A204.1 (cell line): ENCODE data around the gene HIGD1C.
"Not testable (repeated sequence)": the region's sequence is repeated elsewhere in the genome, so short reads cannot be mapped to it uniquely, and the experiment has no call there.

Experiments
- FAIRE-seq: peaks from 2 replicates; lab custom pipeline; 2012; peaks lifted over from hg19 to GRCh38; lab: Jason Lieb, UNC

Gene HIGD1C

GRCh38 chr12:50934371-50934851 lies 17.9 kb upstream of the HIGD1C start:
- no peak for FAIRE-seq

- no peak for FAIRE-seq
Observed at GRCh38 chr12:50934981-50935807, 17.1 kb upstream of the HIGD1C start.

GRCh38 chr12:50936821-50937530 lies 15.4 kb upstream of the HIGD1C start:
- FAIRE-seq = no peak

GRCh38 chr12:50937653-50938052 lies 14.7 kb upstream of the HIGD1C start:
- no peak for FAIRE-seq

GRCh38 chr12:50947933-50948626 lies 4.3 kb upstream of the HIGD1C start:
- no peak for FAIRE-seq

GRCh38 chr12:50948798-50949197 lies 3.5 kb upstream of the HIGD1C start:
- FAIRE-seq = no peak

DNA sequence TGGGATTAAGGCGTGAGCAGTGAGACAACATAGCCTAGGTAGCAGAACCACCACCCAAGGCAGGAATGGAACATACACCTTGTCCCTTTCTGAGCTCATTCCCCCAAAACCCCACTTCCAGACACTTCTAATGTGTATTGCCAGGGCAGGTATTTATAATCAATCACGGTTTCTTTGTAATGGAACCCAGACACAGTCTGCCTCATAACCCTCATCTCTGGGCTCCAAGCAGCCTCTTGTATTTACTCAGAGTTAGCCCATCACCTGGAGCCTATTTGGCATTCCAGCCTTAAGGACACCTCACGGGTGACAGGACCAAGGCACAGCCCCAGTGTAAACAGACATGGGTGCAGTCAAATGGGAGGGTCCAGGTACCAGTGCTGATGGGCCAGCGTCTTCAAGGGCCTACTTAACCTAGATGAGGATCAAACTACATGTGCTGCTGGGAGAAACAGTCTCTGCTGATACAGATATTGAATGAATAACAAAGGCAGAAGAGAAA lies 2.5 kb upstream of the HIGD1C start:
- no peak for FAIRE-seq

- no peak for FAIRE-seq
Observed at GRCh38 chr12:50951112-50951511, 1.2 kb upstream of the HIGD1C start.

DNA sequence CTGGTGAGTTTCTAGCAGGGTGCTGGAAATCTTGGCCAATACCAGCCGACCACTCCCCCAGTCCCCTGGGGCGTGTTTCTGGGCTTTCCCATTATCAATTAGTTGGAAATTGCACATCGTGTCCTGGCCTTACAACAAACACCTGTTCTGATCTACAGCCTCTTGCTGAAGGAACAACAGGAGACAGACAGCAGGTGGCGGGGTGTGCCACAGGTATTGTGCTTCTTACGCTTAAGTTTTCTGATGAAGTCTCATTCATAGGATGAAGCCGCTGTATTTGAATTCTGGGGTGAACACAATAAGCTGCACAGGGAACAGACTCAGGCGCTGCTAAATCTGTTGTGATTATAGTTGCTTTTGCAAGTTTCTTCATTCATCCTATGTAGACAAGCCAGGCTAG lies 703 bp downstream of the HIGD1C start:
- no peak for FAIRE-seq

DNA sequence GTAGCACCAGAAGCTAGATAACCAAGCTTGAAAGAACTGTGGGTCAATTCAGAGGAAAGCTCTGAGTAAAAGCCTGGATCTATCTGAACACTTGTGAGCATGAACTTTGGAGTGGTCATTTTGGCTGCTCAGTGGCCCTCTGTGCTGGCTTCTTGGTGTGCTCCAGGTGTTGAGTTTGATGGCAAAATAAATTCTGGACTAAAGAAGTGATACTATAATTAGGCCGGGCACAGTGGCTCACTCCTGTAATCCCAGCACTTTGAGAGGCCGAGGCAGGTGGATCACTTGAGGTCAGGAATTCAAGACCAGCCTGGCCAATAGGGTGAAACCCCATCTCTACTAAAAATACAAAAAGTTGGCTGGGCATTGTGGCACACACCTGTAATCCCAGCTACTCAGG lies 2.4 kb downstream of the HIGD1C start:
- not testable (repeated sequence) for FAIRE-seq

DNA sequence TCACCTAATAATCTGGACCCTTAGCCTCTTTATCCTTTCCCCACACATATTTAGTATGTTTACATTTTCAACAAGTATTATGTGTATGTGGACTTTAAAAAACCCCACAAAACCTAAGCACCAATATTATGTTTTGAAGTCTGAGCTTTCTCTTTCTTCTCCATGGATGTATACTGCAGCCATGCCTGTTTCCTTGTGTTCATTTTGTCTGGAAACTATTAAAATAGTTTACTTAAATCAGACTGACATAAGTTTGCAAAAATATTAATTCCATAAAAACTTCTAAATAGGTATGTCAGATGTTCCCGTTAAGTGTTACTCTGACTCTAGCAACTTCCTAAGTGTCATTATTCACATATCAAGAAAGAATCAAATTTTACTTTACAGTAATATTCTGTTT lies 2.9 kb downstream of the HIGD1C start:
- no peak for FAIRE-seq

GRCh38 chr12:50955697-50956096 lies 3.4 kb downstream of the HIGD1C start:
- no peak for FAIRE-seq

DNA sequence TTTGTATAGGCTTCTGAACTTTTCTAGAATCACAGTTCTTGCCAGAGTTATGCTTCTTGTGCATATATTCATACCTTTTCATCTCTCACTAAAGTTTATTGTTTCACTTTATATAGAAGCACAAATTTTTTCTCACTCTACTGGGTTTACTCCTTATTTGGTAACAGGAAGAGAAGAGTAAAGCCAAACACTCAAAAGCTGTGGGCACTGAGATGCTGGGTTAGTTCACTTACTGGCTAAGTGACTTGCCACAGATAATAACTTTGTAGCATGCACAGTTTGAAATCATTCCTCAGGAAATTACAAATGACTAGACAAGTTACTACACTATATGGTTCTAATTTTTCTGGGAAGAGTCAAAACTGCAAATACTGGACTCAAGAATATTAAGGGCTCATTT lies 7.8 kb downstream of the HIGD1C start:
- FAIRE-seq = no peak

DNA sequence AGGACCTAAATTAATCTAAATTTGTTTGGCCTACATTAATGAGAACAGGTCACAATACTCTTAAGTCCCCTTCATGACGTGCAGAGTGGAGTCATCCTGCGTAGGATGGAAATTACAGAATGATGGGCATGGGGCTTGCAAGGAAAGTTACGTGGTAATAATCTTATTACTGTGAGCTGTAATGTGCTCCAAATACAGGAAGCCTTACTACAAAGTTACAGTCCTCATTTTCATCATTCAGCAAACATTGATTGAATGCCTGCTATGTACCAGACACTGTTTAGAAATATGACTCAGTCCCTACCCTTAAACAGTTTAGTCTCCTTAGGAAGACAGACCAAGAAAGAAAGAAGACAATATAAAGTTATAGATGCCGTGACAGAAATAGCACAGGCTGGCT lies 9.4 kb downstream of the HIGD1C start:
- no peak for FAIRE-seq

- no peak for FAIRE-seq
Observed at GRCh38 chr12:50964432-50964831, 12.1 kb downstream of the HIGD1C start.

- FAIRE-seq = no peak
Observed at GRCh38 chr12:50971946-50972345, 19.6 kb downstream of the HIGD1C start.

DNA sequence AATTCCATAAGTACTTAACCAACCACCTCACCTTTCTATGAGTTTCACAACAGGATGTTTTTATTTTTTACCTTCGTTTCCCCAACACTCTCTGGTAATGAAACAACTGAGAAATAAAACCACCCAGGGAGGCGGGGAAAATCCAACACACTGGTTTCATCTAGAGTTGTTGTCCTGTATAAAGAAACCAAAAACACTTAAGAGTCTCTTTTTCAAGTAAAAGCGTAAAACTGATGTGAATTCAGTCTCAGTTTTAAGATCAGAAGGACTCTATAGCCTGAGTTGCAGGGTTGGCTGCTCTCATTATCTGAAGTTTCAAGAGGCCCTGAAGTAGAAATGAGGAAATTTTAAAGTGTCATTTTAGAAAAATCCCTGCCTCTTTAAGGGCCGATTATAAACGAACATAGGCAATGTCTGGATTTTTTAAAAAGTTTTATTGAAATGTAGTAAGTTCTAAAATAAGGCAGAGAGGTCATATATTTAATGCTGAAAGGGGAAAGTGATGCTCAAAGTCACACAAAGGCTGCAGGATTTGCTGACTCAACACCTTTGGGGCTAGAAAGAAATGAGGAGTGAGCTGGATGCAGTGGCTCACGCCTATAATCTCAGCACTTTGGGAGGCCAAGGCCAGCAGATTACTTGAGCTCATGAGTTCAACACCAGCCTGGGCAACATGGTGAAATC lies 27.2 kb downstream of the HIGD1C start:
- no peak for FAIRE-seq

DNA sequence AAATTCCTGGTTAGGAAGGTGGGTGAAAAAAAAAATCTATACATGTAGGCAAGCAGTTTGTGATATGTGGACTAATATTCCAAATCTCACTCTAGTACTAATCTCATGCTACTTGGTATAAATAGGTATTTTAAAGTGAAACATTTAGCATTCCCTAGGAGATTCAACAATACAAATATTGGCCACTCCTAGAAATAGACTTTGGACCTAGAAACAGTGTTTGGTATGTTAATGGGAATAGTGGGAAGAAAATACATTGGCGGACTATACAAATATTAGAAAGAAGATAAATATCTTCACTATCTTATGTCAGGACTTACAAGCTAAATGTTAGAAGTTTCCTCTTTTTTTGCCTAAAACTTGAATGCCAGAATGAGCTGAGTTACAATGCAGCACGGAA lies 28.2 kb downstream of the HIGD1C start:
- FAIRE-seq = no peak

DNA sequence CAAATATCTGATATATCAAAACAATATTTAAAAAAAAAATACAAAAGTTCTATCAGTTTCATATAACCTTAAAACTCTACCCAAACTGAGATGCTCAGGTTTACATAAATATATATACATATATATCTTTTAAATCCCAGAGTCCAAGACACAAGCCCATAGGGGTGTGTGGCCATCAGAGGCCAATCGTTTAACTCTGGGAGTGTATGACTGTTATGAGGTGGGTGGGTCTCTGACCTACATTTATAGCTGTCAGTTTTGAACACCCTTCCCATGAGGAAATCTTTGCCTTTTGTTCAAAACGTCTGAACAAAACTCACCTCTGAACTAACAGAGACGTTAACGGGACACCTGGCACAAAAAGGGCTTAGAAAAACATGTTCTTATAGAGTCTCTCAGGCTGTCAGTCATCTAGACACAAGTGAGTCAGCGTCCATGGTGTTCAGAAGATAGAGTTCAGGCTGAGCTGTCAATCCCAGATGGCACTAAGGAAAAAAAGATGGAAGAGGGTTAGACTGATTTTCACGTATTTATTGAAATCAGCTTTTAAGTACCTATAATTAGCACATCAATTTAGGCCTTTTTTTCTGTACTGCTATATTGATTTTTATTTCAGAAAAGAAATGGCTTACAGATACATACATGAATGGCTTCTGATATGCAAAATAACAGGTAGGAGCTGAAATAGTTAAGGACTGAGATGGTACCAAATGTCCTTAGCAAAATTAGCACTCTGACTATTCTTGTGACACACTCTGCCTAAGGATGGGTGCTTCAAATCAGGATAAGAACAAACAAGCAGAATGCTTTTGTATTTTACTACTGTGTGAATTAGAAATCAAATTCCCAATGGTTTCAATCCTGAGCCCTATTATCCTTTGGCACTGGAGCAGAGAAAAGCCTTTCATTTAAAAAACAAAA lies 29.2 kb downstream of the HIGD1C start:
- no peak for FAIRE-seq

GRCh38 chr12:50984586-50985298 lies 32.4 kb downstream of the HIGD1C start:
- no peak for FAIRE-seq
